Colonic mucosa (tissue), 4 donors: ENCODE measurements around the gene PTGR1. TPM values are rescaled to one million over a fixed set of nuclear protein-coding genes. Genes with fewer than 3 reads are reported as not detected.

ENCODE experiments used
- DNase-seq: peaks from one replicate; pipeline ENCODE4 v3.0.0-alpha.2; 2020
- H3K27ac ChIP-seq: fragments of 200-600 bp; one replicate; pipeline ENCODE4 v1.8.0; 2021
- H3K27me3 ChIP-seq: fragments of 200-600 bp; one replicate; pipeline ENCODE4 v1.8.0; 2021
- H3K36me3 ChIP-seq: fragments of 200-600 bp; one replicate; pipeline ENCODE4 v1.8.0; 2021
- H3K4me1 ChIP-seq: fragments of 200-600 bp; one replicate; pipeline ENCODE4 v1.8.0; 2021; ENCODE audit warnings: mild to moderate bottlenecking
- H3K4me3 ChIP-seq: fragments of 200-600 bp; one replicate; pipeline ENCODE4 v1.8.0; 2021
- H3K9ac ChIP-seq, 2 donors: one replicate each; pipeline ENCODE4 v1.7.0; 2013; ENCODE audit warnings: control low read depth in 2 of 2, low read depth in 2 of 2, low read length in 2 of 2
- H3K9me3 ChIP-seq: fragments of 200-600 bp; one replicate; pipeline ENCODE4 v1.8.0; 2021
- intact Hi-C: fragments of 100-400 bp; cut with DNase I; formaldehyde crosslinking; loops from one replicate; pipeline ENCODE4 v1.14.1; 2022
- total RNA-seq, 2 donors: library from RNA; stranded (reverse); fragmentation: NEBNext Ultra II Directional in 1 of 2; extraction: Animal tissue kit (Norgen Biotek cat#: 25700) in 1 of 2; gene quantifications; one replicate each; pipeline ENCODE4 v1.2.1, GENCODE V29; 2021
- TF ChIP-seq, protein P1 (sequence below): fragments of 200-600 bp; IDR thresholded peaks from one replicate; pipeline ENCODE4 v1.8.0; 2022; ENCODE audit warnings: antibody characterized with exemption, mild to moderate bottlenecking
- donor health status: healthy.
- donor health status: DM: no; HTN: no; CAD: no.
- donor health status: DM: no; HTN: no; CAD: no.

The PTGR1 gene
- 10 to 100 TPM; 55.6 to 85.3 TPM for total RNA-seq

DNA sequence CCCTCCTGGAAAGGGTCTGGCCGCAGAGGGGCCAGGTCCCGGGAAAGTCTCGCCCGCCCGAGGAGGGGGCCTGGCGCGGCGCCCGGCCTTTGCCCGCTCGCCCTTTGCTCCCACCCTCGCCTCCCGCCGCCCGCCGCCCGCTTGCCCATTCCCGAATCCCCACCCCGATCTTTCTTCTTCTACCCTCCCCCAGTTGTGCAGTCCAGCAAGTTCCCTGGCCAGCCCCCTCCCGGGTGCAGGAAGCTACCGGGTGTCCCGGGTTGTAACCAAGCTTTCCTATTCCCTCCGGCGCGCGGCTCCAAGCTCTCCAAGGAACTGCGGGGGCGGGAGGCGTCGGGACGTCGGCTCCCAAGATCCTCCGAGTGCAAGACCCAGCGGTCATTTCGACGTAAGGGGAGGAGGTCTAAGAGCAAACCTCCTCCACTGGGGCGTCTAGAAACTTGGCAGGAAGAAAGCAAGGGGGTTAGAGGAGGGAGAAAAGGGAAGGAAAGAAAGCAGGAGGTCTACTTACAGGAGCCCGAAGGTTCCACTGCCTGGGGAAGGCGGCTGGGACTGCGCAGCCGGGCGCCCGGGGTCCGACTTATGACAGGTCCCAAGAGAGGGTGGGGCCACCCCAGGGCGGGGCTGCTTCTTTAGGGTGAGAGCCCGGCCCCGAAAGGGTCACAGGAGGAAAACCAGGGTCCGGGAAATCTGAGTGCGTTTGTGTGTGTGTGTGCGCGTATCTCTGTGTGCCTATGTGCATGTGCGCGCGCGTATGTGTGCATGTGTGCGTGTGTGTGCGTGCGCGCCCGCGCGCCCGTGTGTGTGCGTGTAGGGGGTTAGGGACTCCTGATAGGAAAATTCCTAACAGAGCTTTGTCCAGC lies at the start of gene PTGR1:
Gene PTGR1 (minus strand): TSS at position 556 of the 863 bp plus-strand sequence. CDS start 2,225 bp downstream, outside the sequence.
- Histone ChIP-seq H3K9ac (peak within 1 kb of the TSS; percentile 71 to 91), H3K4me3 (peak within 1 kb of the TSS; percentile 63), H3K27me3 (no peaks in the 10 kb centered on the region), H3K36me3 (no peaks in the 10 kb centered on the region), H3K27ac (peak within 1 kb of the TSS; percentile 81), H3K4me1 (no peaks in the 10 kb centered on the region), H3K9me3 (no peaks in the 10 kb centered on the region)
- intact Hi-C loops = loop anchor here (5.0 kb wide), 1 partner anchor 93 kb away; no protein-coding TSS in a partner anchor
- TF ChIP-seq, protein P1, sequence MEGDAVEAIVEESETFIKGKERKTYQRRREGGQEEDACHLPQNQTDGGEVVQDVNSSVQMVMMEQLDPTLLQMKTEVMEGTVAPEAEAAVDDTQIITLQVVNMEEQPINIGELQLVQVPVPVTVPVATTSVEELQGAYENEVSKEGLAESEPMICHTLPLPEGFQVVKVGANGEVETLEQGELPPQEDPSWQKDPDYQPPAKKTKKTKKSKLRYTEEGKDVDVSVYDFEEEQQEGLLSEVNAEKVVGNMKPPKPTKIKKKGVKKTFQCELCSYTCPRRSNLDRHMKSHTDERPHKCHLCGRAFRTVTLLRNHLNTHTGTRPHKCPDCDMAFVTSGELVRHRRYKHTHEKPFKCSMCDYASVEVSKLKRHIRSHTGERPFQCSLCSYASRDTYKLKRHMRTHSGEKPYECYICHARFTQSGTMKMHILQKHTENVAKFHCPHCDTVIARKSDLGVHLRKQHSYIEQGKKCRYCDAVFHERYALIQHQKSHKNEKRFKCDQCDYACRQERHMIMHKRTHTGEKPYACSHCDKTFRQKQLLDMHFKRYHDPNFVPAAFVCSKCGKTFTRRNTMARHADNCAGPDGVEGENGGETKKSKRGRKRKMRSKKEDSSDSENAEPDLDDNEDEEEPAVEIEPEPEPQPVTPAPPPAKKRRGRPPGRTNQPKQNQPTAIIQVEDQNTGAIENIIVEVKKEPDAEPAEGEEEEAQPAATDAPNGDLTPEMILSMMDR = no peak
- DNase-seq = peak; percentile 85

DNA sequence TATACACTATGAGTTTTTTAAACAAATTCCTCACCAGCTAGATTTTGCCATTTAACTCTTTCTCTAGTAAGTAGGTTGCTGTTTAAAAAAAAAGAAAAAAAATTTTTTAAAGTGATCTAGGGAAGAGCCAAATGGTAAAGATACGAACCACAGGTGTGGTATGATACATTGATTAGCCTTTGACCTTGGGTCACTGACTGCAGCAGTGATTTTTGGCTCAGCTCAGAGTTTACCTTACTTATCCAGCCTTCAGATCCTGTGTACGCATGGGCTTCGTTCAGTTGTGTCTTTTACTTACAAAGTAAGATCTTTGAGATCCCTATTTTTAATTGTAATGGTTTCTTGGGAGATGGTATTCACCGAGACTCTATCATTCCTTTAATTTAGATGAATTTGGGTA lies 49.6 kb upstream of the PTGR1 start:
- no peak for DNase-seq
- Histone ChIP-seq H3K27ac (no peak overlapping the region), H3K27me3 (no peaks in the 10 kb centered on the region), H3K4me1 (no peaks in the 10 kb centered on the region), H3K9me3 (no peaks in the 10 kb centered on the region), H3K36me3 (no peaks in the 10 kb centered on the region), H3K9ac (no peak overlapping the region), H3K4me3 (no peak overlapping the region)
- intact Hi-C loops = no loop called here
- TF ChIP-seq, protein P1 = no peak

DNA sequence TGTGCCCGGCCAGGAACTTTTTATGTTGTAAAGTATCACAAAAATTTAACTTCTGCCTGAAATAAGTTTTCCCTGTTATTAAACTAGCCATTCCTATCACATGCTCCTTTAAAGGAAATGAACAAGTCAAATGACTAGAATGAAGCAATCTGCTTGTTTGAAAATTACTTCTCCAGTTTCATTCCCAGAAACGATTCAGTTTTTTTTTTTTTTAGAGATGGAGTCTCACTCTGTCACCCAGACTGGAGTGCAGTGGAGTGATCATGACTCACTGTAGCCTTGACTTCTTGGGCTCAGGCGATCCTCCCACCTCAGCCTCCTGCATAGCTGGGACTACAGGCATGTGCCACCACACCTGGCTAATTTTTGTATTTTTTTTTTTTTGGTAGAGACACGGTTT lies 48.6 kb upstream of the PTGR1 start:
- Histone ChIP-seq H3K27me3 (no peaks in the 10 kb centered on the region), H3K36me3 (no peaks in the 10 kb centered on the region), H3K9ac (no peak overlapping the region), H3K9me3 (no peaks in the 10 kb centered on the region), H3K4me1 (no peaks in the 10 kb centered on the region), H3K27ac (no peak overlapping the region), H3K4me3 (no peak overlapping the region)
- TF ChIP-seq, protein P1 = no peak
- no peak for DNase-seq
- intact Hi-C loops = no loop called here

DNA sequence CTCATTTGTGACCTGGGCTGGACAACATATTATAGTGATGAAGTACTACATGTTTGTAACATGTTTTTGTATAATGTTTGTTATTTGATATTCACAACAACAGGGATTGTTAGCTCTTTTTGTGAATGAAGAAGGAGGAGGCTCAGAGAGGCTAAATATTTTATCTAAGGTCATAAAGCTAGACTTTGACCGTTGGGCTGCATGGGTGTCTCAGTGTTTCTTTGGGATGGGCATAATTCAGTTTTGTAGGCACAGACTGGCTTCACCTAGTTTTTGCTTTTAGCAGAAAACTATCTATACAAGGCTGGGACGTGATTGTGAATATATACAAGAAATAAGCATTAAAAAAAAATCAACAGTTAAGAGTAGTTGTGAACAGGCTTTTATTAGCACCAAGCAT lies 47.0 kb upstream of the PTGR1 start:
- Histone ChIP-seq H3K4me1 (no peaks in the 10 kb centered on the region), H3K27ac (no peak overlapping the region), H3K36me3 (no peaks in the 10 kb centered on the region), H3K4me3 (no peak overlapping the region), H3K9ac (no peak overlapping the region), H3K9me3 (no peaks in the 10 kb centered on the region), H3K27me3 (no peaks in the 10 kb centered on the region)
- no peak for DNase-seq
- intact Hi-C loops = no loop called here
- TF ChIP-seq, protein P1 = no peak

DNA sequence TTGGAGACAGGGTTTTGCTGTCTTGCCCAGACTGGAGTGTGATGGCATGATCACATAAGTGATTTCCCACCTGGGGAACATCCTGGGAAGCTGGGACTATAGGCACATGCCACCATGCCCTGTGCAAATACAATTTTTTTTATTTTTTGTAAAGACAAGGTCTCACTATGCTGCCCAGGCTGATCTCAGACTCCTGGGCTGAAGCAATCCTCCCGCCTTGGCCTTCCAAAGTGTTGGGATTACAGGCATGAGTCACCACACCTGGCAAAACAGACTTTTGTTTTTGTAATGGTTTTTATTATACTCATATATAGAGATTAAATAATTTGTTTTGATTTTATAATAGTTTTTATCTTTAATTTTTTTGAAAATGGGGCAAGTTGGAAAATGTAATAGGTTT lies 46.4 kb upstream of the PTGR1 start:
- no peaks in the 10 kb centered on the region for H3K4me1 ChIP-seq
- H3K9ac ChIP-seq = no peak overlapping the region
- TF ChIP-seq, protein P1 = no peak
- DNase-seq = no peak
- H3K27ac ChIP-seq = no peak overlapping the region
- H3K27me3 ChIP-seq = no peaks in the 10 kb centered on the region
- intact Hi-C loops = no loop called here
- H3K9me3 ChIP-seq = no peaks in the 10 kb centered on the region
- no peaks in the 10 kb centered on the region for H3K36me3 ChIP-seq
- H3K4me3 ChIP-seq = no peak overlapping the region
